Lower lobe of right lung (tissue), 2 donors: ENCODE results near the gene CCDC181. TPM values are rescaled to one million over a fixed set of nuclear protein-coding genes. Genes with fewer than 3 reads are reported as not detected.

Experiments
- ATAC-seq, 2 donors: fragments of 200-7000 bp; cut with Tn5 transposase; one replicate each; pipeline ENCODE4 v1.9.1; 2020 to 2022; ENCODE audit warnings: mild to moderate bottlenecking in 2 of 2, moderate library complexity in 2 of 2
- DNase-seq: peaks from one replicate; pipeline ENCODE4 v3.0.0-alpha.2; 2020
- H3K27ac ChIP-seq: fragments of 200-600 bp; one replicate; pipeline ENCODE4 v1.8.0; 2022
- H3K27me3 ChIP-seq: fragments of 200-600 bp; one replicate; pipeline ENCODE4 v1.8.0; 2022; ENCODE audit warnings: low read depth
- H3K36me3 ChIP-seq: fragments of 200-600 bp; one replicate; pipeline ENCODE4 v1.8.0; 2022; ENCODE audit warnings: mild to moderate bottlenecking
- H3K4me1 ChIP-seq: fragments of 200-600 bp; one replicate; pipeline ENCODE4 v1.8.0; 2022
- H3K4me3 ChIP-seq: fragments of 200-600 bp; one replicate; pipeline ENCODE4 v1.8.0; 2022; ENCODE audit warnings: mild to moderate bottlenecking
- H3K9me3 ChIP-seq: fragments of 200-600 bp; one replicate; pipeline ENCODE4 v1.8.0; 2022
- intact Hi-C: fragments of 100-400 bp; cut with DNase I; formaldehyde crosslinking; loops from one replicate; pipeline ENCODE4 v1.11.0; 2022
- total RNA-seq: library from RNA; stranded (reverse); fragmentation: NEBNext Ultra II Directional; extraction: Animal tissue kit (Norgen Biotek cat#: 25700); gene quantifications from one replicate; pipeline ENCODE4 v1.2.1, GENCODE V29; 2021
- TF ChIP-seq, protein P1 (sequence below): fragments of 200-600 bp; IDR thresholded peaks from one replicate; pipeline ENCODE4 v1.8.0; 2022; ENCODE audit warnings: antibody characterized with exemption, mild to moderate bottlenecking
- donor health status: DM: no; HTN: yes; CAD: no; lungs with severe emphysema.

Gene CCDC181
- total RNA-seq, 1 donor from 2014 or later: 1.4 TPM

- TF ChIP-seq, protein P1, sequence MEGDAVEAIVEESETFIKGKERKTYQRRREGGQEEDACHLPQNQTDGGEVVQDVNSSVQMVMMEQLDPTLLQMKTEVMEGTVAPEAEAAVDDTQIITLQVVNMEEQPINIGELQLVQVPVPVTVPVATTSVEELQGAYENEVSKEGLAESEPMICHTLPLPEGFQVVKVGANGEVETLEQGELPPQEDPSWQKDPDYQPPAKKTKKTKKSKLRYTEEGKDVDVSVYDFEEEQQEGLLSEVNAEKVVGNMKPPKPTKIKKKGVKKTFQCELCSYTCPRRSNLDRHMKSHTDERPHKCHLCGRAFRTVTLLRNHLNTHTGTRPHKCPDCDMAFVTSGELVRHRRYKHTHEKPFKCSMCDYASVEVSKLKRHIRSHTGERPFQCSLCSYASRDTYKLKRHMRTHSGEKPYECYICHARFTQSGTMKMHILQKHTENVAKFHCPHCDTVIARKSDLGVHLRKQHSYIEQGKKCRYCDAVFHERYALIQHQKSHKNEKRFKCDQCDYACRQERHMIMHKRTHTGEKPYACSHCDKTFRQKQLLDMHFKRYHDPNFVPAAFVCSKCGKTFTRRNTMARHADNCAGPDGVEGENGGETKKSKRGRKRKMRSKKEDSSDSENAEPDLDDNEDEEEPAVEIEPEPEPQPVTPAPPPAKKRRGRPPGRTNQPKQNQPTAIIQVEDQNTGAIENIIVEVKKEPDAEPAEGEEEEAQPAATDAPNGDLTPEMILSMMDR: no peak
- H3K27ac ChIP-seq: no peak overlapping the region
- H3K4me3 ChIP-seq: no peak overlapping the region
- no peaks in the 10 kb centered on the region for H3K4me1 ChIP-seq
- ATAC-seq (no peak), DNase-seq (no peak)
- H3K36me3 ChIP-seq: no peaks in the 10 kb centered on the region
- H3K27me3 ChIP-seq: no peaks in the 10 kb centered on the region
- no peaks in the 10 kb centered on the region for H3K9me3 ChIP-seq
- intact Hi-C loops: loop anchor here (5.0 kb wide), 1 partner anchor 743 kb away; no protein-coding TSS in a partner anchor
These were observed 81.8 kb downstream of the CCDC181 start for GRCh38 chr1:169345511-169345910.

Other genes starting within 250 kb of the CCDC181 start
- gene NME7, start 59.7 kb downstream of the CCDC181 start, total RNA-seq: 17.3 TPM
- 27.2 TPM for gene BLZF1, start 59.3 kb downstream of the CCDC181 start, total RNA-seq
- 11.1 TPM for gene SLC19A2, start 58.5 kb upstream of the CCDC181 start, total RNA-seq
- 4.2 TPM for gene F5, start 159.0 kb upstream of the CCDC181 start, total RNA-seq
- gene SELP, start 202.7 kb upstream of the CCDC181 start, total RNA-seq: 21.4 TPM